ENCODE measurements around the gene RSBN1.

- no peak for TF ChIP-seq CTCF (conservative IDR thresholded peaks at IDR 0.05; ENCODE audit: low read depth, low read length)
- no peak for TF ChIP-seq EZH2 (IDR thresholded peaks at IDR 0.05; ENCODE audit: low read length, unreplicated experiment)
Measured at GRCh38 chr1:113821916-113822315, 9.6 kb upstream of the RSBN1 start.

All from PC-3 (cell line).